A673 (cell line): ENCODE results near the gene CCDC85C.

Experiments
- EZH2 ChIP-seq: fragments of 200-600 bp; sonication (generic); IDR thresholded peaks from 2 replicates; pipeline ENCODE4 v1.6.1; 2017; ENCODE audit warnings: borderline replicate concordance, low read depth, mild to moderate bottlenecking, mixed read lengths, antibody characterized with exemption, low read length; ENCODE audit not compliant: poor library complexity, severe bottlenecking
- TF ChIP-seq, protein P1 (sequence below): fragments of 300-800, 200-600 bp; sonication (generic); conservative IDR thresholded peaks from 2 replicates; pipeline ENCODE4 v1.5.1; 2017; ENCODE audit warnings: low read depth, mild to moderate bottlenecking, antibody characterized with exemption, low read length, moderate library complexity, mixed read lengths

DNA sequence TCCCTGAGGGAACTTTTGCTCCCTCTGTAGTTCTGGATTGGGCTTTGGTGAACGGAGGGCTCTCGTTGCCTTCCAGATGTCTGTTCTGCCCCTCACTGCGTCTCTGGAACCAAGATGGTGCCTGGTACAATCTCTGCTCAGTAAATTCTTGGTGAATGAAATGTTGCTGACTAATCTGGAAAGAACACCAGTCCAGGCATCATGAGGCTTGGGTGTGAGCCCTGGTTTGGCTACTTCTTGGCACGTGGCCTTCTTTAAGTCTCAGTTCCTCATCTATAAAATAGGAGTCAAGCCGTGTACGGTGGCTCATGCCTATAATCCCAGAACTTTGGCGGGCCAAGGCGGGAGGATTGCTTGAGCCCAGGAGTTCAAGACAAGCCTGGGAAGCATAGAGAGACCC lies 45.2 kb upstream of the CCDC85C start:
- no peak for TF ChIP-seq EZH2
- TF ChIP-seq, protein P1, sequence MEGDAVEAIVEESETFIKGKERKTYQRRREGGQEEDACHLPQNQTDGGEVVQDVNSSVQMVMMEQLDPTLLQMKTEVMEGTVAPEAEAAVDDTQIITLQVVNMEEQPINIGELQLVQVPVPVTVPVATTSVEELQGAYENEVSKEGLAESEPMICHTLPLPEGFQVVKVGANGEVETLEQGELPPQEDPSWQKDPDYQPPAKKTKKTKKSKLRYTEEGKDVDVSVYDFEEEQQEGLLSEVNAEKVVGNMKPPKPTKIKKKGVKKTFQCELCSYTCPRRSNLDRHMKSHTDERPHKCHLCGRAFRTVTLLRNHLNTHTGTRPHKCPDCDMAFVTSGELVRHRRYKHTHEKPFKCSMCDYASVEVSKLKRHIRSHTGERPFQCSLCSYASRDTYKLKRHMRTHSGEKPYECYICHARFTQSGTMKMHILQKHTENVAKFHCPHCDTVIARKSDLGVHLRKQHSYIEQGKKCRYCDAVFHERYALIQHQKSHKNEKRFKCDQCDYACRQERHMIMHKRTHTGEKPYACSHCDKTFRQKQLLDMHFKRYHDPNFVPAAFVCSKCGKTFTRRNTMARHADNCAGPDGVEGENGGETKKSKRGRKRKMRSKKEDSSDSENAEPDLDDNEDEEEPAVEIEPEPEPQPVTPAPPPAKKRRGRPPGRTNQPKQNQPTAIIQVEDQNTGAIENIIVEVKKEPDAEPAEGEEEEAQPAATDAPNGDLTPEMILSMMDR: no peak
